ENCODE measurements around the gene AGPS. TPM values are rescaled to one million over a fixed set of nuclear protein-coding genes. Genes with fewer than 3 reads are reported as not detected.
"Not testable (repeated sequence)": the region's sequence is repeated elsewhere in the genome, so short reads cannot be mapped to it uniquely, and the experiment has no call there.

AGPS gene
- polyA plus RNA-seq, 3 donors = 7.1 to 26.9 (median 16.7) TPM

DNA sequence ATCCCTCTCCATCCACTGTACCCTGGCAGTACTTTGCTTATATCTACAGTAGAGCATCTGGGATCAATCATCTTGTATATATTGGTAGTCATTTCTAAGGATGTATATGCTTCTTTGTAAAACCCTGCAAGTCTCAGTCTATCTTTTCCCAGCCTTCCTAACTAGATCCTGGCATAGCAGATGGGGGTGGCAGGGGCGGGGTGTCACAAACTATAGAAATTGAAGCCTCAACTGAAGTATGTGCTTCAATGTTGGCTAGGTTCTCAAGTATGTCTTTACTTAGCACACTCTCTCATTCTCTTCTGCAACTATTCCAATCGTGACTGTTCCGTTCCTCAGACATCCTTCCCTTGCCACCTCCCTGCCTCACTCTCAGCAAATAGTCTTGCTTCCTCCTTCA is 30.1 kb upstream of the AGPS start:
- DNase-seq = no peak
- no peaks in the 10 kb centered on the region for H3K9me3 Mint-ChIP-seq
- intact Hi-C loops (cut with micrococcal nuclease) = no loop called here

DNA sequence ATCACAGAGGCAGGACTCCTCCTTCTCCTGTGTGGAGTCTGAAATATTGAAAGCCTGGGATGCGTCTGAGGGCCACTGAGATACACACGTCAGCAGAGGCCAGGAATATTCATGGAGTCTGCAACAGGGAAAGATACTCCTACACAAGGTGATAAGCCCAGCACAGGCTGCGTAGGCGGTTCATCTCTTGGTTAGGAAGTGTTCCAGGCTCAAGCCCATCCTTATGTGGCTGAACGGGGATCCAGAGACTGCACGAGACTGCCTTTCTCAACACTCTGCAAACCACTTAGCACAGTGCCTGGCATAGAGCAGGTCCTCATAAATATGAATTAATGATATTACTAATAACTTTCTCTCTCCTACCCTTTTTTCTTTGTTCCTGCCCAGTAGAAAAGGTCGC is 29.2 kb upstream of the AGPS start:
- Histone ChIP-seq H3K9ac (ENCODE audit: insufficient read depth, low read length, poor library complexity, severe bottlenecking) (no peak overlapping the region), H4K20me1 (ENCODE audit: insufficient read depth, low read length) (no peaks in the 10 kb centered on the region), H3K27ac (ENCODE audit: low read depth in 1 of 2, low read length in 2 of 2) (no peak overlapping the region), H3K9me3 (replicated peaks in 1 of 2; ENCODE audit: control insufficient read depth in 1 of 2, insufficient read depth in 1 of 2, low read length in 2 of 2) (no peaks in the 10 kb centered on the region), H3K79me2 (ENCODE audit: insufficient read depth, low read length) (no peaks in the 10 kb centered on the region), H3K27me3 (ENCODE audit: control insufficient read depth in 2 of 2, insufficient read depth in 2 of 2, low read length in 2 of 2) (no peaks in the 10 kb centered on the region), H3K4me3 (replicated peaks in 1 of 3; ENCODE audit: low read depth in 2 of 3, low read length in 3 of 3) (no peak overlapping the region), H2AFZ (ENCODE audit: insufficient read depth, low read depth, low read length, poor library complexity, severe bottlenecking) (no peak overlapping the region), H3K4me2 (replicated peaks; ENCODE audit: extremely low read depth, low read length, poor library complexity, severe bottlenecking) (no peak overlapping the region), H3K4me1 (ENCODE audit: control insufficient read depth in 1 of 2, insufficient read depth in 2 of 2, low read length in 2 of 2) (peaks cover 7 to 9% of the 10 kb centered on the region in 2 donors), H3K36me3 (replicated peaks in 1 of 2; ENCODE audit: control insufficient read depth in 1 of 2, insufficient read depth in 2 of 2, low read length in 2 of 2) (no peaks in the 10 kb centered on the region)
- Mint-ChIP-seq H3K9me3 (peaks cover 0 to 3% (median 0%) of the 10 kb centered on the region in 7 donors), H3K4me3 (no peak overlapping the region), H3K36me3 (peaks cover 0 to 4% of the 10 kb centered on the region in 2 donors), H3K4me1 (peaks cover 18% of the 10 kb centered on the region), H3K27ac (no peak overlapping the region), H3K27me3 (ENCODE audit: low read depth in 3 of 3) (no peaks in the 10 kb centered on the region)
- TF ChIP-seq, protein P1, sequence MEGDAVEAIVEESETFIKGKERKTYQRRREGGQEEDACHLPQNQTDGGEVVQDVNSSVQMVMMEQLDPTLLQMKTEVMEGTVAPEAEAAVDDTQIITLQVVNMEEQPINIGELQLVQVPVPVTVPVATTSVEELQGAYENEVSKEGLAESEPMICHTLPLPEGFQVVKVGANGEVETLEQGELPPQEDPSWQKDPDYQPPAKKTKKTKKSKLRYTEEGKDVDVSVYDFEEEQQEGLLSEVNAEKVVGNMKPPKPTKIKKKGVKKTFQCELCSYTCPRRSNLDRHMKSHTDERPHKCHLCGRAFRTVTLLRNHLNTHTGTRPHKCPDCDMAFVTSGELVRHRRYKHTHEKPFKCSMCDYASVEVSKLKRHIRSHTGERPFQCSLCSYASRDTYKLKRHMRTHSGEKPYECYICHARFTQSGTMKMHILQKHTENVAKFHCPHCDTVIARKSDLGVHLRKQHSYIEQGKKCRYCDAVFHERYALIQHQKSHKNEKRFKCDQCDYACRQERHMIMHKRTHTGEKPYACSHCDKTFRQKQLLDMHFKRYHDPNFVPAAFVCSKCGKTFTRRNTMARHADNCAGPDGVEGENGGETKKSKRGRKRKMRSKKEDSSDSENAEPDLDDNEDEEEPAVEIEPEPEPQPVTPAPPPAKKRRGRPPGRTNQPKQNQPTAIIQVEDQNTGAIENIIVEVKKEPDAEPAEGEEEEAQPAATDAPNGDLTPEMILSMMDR (IDR thresholded peaks at IDR 0.05) = no peak
- intact Hi-C loops (cut with micrococcal nuclease) = no loop called here
- DNase-seq = no peak
- WGBS (ENCODE audit: insufficient coverage) = 94% methylated on average over 4 of the region's 7 CpGs

More for the DNA sequence above, 30.1 kb upstream of the AGPS start:
- H3K27ac Mint-ChIP-seq = no peak overlapping the region
- H3K4me3 Mint-ChIP-seq = no peak overlapping the region
- no peaks in the 10 kb centered on the region for H3K27me3 Mint-ChIP-seq (ENCODE audit: low read depth in 3 of 3)
- no peaks in the 10 kb centered on the region for H4K20me1 ChIP-seq (ENCODE audit: insufficient read depth, low read length)
- no peaks in the 10 kb centered on the region for H3K27me3 ChIP-seq (ENCODE audit: control insufficient read depth in 2 of 2, insufficient read depth in 2 of 2, low read length in 2 of 2)
- H3K4me2 ChIP-seq (replicated peaks; ENCODE audit: extremely low read depth, low read length, poor library complexity, severe bottlenecking) = no peak overlapping the region
- peaks cover 0 to 4% of the 10 kb centered on the region in 2 donors for H3K36me3 Mint-ChIP-seq
- H3K36me3 ChIP-seq (replicated peaks in 1 of 2; ENCODE audit: control insufficient read depth in 1 of 2, insufficient read depth in 2 of 2, low read length in 2 of 2) = no peaks in the 10 kb centered on the region
- H3K9me3 ChIP-seq (replicated peaks in 1 of 2; ENCODE audit: control insufficient read depth in 1 of 2, insufficient read depth in 1 of 2, low read length in 2 of 2) = no peaks in the 10 kb centered on the region
- H3K4me1 Mint-ChIP-seq = peaks cover 18% of the 10 kb centered on the region
- no peaks in the 10 kb centered on the region for H3K79me2 ChIP-seq (ENCODE audit: insufficient read depth, low read length)
- no peak overlapping the region for H3K9ac ChIP-seq (ENCODE audit: insufficient read depth, low read length, poor library complexity, severe bottlenecking)
- H3K4me3 ChIP-seq (replicated peaks in 1 of 3; ENCODE audit: low read depth in 2 of 3, low read length in 3 of 3) = no peak overlapping the region
- TF ChIP-seq, protein P1 (IDR thresholded peaks at IDR 0.05) = no peak
- no peak overlapping the region for H2AFZ ChIP-seq (ENCODE audit: insufficient read depth, low read depth, low read length, poor library complexity, severe bottlenecking)
- no peak overlapping the region for H3K27ac ChIP-seq (ENCODE audit: low read depth in 1 of 2, low read length in 2 of 2)
- peaks cover 7 to 9% of the 10 kb centered on the region in 2 donors for H3K4me1 ChIP-seq (ENCODE audit: control insufficient read depth in 1 of 2, insufficient read depth in 2 of 2, low read length in 2 of 2)
- WGBS (ENCODE audit: insufficient coverage) = 82% methylated on average over 2 of the region's 3 CpGs

DNA sequence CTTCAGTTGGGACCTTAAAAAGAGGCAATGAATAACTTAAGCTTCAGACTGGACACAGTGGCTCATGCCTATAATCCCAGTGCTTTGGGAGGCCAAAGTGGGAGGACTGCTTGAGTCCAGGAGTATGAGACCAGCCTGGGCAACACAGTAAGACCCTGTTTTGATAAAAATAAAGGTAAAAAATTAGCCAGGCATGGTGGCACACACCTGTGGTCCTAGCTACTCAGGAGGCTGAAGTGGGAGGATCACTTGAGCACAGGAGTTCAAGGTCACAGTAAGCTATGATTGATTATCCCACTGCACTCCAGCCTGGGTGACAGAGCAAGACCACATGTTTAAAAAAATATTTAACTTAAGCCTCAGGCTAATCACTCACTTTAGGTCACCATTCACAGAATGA is 26.8 kb upstream of the AGPS start:
- H3K4me3 ChIP-seq (replicated peaks in 1 of 3; ENCODE audit: low read depth in 2 of 3, low read length in 3 of 3); H3K4me2 ChIP-seq (replicated peaks; ENCODE audit: extremely low read depth, low read length, poor library complexity, severe bottlenecking); H3K36me3 Mint-ChIP-seq; H3K9ac ChIP-seq (ENCODE audit: insufficient read depth, low read length, poor library complexity, severe bottlenecking); H3K36me3 ChIP-seq (replicated peaks in 1 of 2; ENCODE audit: control insufficient read depth in 1 of 2, insufficient read depth in 2 of 2, low read length in 2 of 2); H3K9me3 ChIP-seq (replicated peaks in 1 of 2; ENCODE audit: control insufficient read depth in 1 of 2, insufficient read depth in 1 of 2, low read length in 2 of 2); H4K20me1 ChIP-seq (ENCODE audit: insufficient read depth, low read length); H3K4me1 ChIP-seq (ENCODE audit: control insufficient read depth in 1 of 2, insufficient read depth in 2 of 2, low read length in 2 of 2); H3K27ac ChIP-seq (ENCODE audit: low read depth in 1 of 2, low read length in 2 of 2); H3K27me3 Mint-ChIP-seq (ENCODE audit: low read depth in 3 of 3); H2AFZ ChIP-seq (ENCODE audit: insufficient read depth, low read depth, low read length, poor library complexity, severe bottlenecking); DNase-seq; H3K4me3 Mint-ChIP-seq; intact Hi-C loops (cut with micrococcal nuclease); H3K4me1 Mint-ChIP-seq; H3K79me2 ChIP-seq (ENCODE audit: insufficient read depth, low read length); H3K27ac Mint-ChIP-seq; H3K27me3 ChIP-seq (ENCODE audit: control insufficient read depth in 2 of 2, insufficient read depth in 2 of 2, low read length in 2 of 2): not testable (repeated sequence)
- peaks cover 5 to 19% (median 14%) of the 10 kb centered on the region in 7 donors for H3K9me3 Mint-ChIP-seq

All from CD14-positive monocyte (primary cell).